NB4 (cell line): Measurements from ENCODE around the gene LRRFIP2.

ENCODE experiments used
- DNase-seq: peaks from one replicate; pipeline ENCODE4 v3.0.0; 2010; ENCODE audit warnings: low read depth
- H3K4me3 ChIP-seq: one replicate; pipeline ENCODE4 v1.5.1; 2011; ENCODE audit warnings: mild to moderate bottlenecking, low read depth, low read length, moderate library complexity
- MYC ChIP-seq: IDR thresholded peaks from 2 replicates; pipeline ENCODE4 v1.6.1; 2011; ENCODE audit warnings: low read depth, low read length
- POLR2A ChIP-seq: IDR thresholded peaks from 2 replicates; pipeline ENCODE4 v1.6.1; 2011; ENCODE audit warnings: mild to moderate bottlenecking; ENCODE audit not compliant: insufficient read length; ENCODE audit errors: extremely low read depth
- TF ChIP-seq, protein P1 (sequence below): IDR thresholded peaks from one replicate; pipeline ENCODE4 v1.5.1; 2012; ENCODE audit warnings: low read depth, low read length
- TF ChIP-seq, protein P2 (sequence below): IDR thresholded peaks from 2 replicates; pipeline ENCODE4 v1.6.1; 2011; ENCODE audit warnings: low read depth, low read length

Gene LRRFIP2

DNA sequence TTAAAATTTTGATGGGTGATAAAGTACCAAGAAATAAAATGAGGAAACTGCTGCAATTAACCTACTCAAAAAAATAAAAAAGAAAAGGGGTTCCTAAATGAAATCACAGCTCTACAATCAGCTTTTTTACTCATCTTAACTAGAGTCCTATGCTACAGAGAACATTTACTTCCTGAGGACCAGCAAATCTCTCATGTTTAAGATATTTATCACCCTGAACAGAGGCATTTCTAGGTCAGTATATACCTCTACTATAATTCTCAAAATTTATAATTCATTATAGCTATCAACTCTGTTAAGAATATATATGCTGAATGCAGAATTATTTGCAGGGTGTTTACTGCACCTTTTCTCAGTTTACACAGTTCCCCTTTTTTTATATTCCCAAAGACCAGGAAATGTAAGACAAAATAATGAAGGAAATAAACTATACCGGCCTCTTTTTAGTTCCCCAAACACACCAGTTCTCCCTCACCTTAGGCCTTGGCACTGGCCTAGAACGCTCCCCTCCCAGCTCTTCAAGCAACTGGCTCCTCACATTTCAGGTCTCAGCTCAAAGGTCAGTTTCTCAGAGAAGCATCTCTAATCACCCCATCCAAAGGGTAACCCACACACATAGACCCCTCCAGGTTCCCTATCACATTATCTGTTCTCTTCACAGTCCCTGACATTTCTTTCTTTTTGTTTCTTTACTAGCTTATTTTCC is 71.1 kb downstream of the LRRFIP2 start:
- no peak overlapping the region for H3K4me3 ChIP-seq
- TF ChIP-seq, protein P1, sequence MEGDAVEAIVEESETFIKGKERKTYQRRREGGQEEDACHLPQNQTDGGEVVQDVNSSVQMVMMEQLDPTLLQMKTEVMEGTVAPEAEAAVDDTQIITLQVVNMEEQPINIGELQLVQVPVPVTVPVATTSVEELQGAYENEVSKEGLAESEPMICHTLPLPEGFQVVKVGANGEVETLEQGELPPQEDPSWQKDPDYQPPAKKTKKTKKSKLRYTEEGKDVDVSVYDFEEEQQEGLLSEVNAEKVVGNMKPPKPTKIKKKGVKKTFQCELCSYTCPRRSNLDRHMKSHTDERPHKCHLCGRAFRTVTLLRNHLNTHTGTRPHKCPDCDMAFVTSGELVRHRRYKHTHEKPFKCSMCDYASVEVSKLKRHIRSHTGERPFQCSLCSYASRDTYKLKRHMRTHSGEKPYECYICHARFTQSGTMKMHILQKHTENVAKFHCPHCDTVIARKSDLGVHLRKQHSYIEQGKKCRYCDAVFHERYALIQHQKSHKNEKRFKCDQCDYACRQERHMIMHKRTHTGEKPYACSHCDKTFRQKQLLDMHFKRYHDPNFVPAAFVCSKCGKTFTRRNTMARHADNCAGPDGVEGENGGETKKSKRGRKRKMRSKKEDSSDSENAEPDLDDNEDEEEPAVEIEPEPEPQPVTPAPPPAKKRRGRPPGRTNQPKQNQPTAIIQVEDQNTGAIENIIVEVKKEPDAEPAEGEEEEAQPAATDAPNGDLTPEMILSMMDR: no peak
- TF ChIP-seq POLR2A (no peak), MYC (no peak)
- TF ChIP-seq, protein P2, sequence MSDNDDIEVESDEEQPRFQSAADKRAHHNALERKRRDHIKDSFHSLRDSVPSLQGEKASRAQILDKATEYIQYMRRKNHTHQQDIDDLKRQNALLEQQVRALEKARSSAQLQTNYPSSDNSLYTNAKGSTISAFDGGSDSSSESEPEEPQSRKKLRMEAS: no peak
- no peak for DNase-seq

DNA sequence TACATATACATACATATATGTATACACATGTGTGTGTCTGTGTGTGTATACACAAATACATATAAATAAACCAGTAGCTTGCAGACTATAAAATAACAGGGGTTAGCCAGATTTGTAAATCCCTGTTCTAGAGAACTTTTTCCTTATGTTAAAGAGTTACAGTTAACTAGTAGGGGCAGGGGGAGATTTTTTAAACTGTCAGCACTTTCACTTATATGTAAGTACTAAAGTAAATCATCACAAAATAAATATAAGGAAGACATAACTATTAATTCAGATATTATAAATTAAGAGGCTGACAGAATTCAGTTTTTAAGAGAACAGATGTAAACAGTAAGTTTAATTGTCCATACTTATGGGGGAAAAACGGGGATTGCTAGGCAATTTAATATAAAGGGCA is 74.0 kb downstream of the LRRFIP2 start:
- TF ChIP-seq, protein P1: no peak
- TF ChIP-seq, protein P2: no peak
- no peak for TF ChIP-seq MYC
- no peak for TF ChIP-seq POLR2A
- DNase-seq: no peak
- H3K4me3 ChIP-seq: no peak overlapping the region

DNA sequence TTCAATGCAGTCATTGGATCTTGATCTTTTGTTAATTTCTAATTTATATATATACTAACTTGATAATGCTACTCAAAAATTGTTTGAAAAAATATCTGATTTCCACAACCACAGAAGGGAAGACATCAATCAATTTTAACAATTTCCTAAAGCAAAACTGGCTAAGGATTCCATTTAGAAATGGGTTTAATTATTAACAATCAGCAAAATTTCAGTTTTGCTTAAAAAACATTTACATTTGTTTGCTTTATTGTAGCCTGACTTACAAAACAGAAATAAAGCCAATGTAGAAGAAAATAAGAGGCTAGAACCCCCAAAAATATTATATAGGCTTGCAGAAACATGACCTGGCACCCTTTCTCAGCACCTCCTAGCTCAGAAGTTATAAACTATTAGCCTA is 74.9 kb downstream of the LRRFIP2 start:
- TF ChIP-seq, protein P2: no peak
- TF ChIP-seq, protein P1: no peak
- TF ChIP-seq MYC (no peak), POLR2A (no peak)
- no peak for DNase-seq
- H3K4me3 ChIP-seq: no peak overlapping the region

DNA sequence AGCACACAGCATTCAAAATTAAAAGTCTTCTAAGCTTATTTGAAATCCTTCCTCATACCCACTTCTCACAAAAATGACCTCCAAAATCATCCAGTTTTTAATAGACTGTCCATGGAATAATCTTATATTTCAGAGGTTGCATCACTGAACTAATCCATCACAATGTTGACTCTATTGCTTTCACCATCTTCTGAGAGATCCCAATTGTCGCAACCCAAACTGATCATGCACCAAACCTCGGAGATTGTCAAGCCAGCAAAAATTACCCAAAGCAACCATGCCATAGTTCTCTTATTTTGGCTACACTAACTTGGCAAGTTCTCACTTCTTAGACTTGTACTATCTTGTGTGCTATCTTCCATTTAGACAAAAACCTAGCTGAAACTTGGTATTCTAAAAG is 75.5 kb downstream of the LRRFIP2 start:
- TF ChIP-seq MYC (no peak), POLR2A (no peak)
- TF ChIP-seq, protein P1: no peak
- TF ChIP-seq, protein P2: no peak
- no peak overlapping the region for H3K4me3 ChIP-seq
- no peak for DNase-seq

DNA sequence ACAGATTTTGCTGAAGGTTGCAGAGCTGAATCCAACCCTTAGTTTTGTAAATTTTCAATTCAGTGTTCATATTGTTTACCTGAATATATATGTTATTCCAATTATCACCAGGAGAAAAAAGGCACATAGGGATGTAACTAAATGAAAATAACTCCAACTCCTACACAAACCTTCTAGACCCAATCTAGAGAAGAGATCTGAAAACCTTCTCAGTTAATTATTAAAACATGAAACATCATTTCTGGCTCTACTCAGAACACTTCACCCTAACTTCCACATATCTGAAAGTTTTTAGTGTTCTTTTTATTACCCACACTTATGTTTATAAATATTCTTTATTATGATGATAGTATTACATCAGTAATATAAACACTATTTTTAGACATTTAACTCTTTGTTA is 76.6 kb downstream of the LRRFIP2 start:
- TF ChIP-seq, protein P2: no peak
- TF ChIP-seq MYC (no peak), POLR2A (no peak)
- TF ChIP-seq, protein P1: no peak
- DNase-seq: no peak
- H3K4me3 ChIP-seq: no peak overlapping the region
